ENCODE results near the gene EBP.

GRCh38 chrX:48539345-48540027, 17.9 kb downstream of the EBP start, which contains the start of gene TBC1D25:
- no peak for TF ChIP-seq CTCF (IDR thresholded peaks at IDR 0.05)
- no peak for TF ChIP-seq POLR2A (IDR thresholded peaks at IDR 0.05)

All from lower leg skin (tissue), 3 donors.